NCI-H524 treated with DMSO at 0.1 percent for 48 hours (cell line): Measurements from ENCODE around the gene SPTB.

ENCODE experiments used
- DNase-seq: peaks from one replicate; lab custom pipeline; 2025; lab: John Stamatoyannopoulos, UW

Gene SPTB

DNA sequence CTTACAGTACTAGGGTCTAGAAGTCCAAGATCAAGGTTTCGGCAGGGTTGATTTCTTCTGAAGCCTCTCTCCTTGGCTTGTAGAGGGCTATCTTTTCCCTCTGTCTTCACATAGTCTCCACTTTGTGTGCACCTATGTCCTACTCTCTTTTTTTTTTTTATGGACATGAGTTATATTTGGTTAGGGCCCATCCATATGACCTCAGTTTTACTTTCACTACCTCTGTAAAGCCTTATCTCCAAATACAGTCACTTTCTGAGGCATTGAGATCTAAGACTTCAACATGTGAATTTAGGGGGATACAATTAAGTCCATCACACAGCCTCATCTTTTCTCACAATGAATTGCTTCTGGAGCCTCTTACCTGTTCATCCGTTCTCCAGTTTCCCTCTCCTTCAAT lies 5.9 kb upstream of the SPTB start:
- DNase-seq, result no peak

DNA sequence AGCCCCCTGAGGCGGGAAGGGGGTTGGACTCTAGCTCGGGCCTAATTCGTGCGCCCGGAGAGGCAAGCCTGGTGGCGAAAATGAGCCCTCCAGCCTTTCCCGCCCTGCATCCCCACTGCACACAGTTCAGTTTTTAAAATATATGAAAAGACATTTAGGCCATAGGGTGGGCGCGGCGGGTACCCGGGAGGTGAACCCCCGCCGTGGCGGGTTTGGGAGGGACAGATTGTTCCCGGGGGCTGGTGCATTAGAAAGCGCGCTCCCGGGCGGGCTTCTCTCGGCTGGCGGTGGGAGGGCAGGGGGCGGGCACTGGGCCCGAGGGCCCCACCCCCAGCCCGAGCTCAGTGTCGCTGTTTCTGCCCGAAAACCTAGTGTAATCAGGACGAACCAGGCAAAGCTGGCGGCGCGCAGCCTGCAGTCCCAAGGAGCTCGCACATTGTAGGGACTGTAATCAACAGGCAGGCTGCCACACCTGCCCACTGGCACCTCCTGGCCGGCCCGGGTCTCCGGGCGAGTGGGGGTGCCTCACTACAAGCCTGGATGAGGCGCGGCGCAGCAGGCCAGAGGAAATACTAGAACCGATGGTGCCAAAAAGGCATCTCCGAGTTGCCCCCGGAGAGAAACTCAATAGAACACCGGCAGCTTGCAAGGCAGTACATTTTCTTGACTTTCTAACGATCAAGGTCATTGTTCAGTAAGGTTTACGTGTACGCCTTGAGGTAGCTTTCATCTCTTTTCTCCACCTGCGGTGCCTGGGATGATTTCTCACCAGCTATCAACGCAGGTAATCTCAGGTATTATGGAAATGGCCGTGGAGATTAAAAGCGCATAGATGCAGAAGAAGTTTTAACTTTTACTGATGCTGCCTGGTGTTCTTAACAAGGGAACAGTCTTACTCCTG lies 764 bp upstream of the SPTB start:
- DNase-seq, result peak; percentile 19

DNA sequence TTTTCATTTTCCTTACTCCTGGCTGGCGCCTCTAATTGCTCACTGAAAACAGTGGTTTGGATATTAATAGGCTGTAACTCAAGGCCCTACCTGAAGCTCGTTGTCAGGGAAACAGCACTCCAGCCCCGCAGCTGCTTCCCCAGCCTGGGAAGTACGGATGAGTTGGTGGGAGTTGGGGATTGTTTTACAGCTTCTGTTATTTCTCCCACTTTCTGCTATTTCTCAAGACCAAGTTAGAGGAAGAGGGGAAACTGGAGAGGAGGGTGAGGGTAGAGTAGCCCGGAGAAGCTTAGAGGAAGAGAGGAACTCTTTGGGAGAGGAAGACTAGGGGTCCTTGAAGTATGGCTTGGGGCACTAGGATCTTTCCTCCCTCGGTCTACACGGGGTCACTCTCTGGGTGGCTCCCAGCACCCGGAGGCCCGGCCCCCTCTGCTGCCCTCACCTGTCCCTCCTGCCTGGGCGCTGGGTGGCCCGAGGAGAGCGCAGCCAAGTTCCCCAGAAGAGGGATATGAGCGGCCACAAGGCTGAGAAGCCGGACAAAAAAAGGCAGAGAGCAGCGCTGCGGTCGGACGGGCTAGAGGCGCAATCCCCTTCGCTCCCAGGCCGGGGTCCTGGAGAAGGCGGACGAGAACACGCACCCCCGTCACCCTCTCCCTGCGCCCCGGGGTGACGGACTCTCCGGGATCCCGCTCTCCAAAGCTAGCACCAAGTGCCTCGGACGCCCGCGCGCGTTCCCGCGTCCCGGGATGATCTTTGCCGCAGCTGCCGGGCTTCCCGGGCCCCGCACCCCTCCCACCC lies 671 bp downstream of the SPTB start:
- peak; percentile 31 for DNase-seq

DNA sequence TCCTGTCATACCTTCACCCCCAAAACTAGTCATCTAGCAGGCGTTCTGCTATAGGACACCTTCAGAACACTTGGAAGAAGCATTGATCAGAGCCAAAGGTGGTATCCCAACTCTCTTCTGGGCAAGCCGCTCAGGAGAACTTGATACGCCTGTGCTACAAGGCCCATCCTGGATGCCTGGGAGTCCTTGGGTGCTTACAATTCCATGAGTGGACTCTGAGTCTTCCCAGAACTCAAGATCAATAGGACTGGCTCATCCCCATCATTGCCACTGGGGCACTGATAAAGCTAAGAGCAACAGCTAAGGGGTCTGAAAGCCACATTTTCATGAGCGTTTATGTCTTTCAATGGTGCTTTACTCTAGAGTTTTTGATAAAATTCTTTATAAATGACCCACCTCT lies 1.9 kb downstream of the SPTB start:
- DNase-seq, result no peak

DNA sequence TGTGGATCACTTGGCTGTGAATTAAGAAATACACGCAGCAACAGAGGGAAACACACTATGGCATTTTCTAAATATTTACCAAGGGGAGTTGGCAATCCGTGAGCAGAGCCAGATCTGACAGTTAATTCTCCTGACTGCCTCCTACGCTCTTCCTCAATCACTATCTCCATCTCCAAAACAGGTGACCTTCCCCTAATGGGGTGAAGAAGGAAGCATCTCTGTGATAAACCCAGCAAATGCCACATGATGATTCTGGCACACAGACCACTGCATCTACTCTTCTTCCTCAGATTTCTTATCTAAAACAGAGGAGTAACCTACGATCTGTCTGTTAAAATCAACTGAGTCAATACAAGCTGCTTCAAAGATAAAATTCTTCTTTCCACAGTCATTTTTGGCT lies 4.4 kb downstream of the SPTB start:
- DNase-seq, result no peak

DNA sequence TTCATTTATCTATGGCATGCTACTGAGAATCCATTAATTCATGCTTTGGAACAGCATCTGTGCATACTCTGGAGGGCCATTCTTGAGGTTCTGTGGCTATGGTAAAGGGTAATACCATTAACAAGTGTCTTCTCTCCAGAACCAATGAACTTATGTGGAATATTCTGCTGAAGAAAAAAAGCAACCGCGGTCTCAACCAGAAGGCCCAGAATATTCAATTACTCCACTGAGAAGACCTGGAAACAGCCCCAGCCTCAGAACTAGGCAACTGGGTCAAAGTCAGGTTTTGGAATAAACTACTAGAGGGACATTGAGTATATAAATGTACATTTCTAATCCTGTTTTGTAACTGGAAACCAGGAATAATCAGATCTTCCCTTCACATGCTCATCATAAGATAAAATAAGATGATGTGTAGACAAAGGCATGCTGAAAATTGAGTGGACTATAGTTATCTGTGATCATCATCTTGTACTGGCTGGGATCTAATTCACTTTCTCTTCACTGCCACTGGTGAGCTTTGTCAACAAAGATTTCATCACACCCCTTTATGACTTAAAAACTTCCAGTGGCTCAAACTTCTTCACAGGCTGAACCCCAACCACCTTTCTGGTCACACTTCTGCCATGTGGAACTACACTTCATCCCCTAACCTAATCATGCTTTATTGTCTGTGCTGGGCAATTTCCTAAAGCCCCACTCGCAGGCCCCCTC lies 6.0 kb downstream of the SPTB start:
- no peak for DNase-seq

DNA sequence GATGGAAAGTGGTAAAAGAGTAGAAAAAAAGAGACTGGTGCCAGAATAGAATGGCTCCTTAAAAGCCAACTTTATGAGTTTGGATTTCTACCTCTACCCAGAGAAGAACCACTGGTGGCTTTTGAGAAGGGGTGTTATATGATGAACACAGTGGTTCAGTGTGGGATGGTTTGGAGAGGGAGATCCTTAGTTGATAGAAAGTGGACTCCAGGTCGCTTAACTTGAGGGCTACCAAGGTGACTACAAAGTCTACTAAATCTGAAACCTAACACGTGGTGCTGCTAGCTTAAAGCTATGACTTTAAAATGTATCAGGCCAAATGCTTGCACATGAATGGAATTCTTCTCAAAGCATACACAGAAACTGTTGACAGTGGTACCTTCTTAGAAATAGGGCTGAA lies 8.4 kb downstream of the SPTB start:
- no peak for DNase-seq

DNA sequence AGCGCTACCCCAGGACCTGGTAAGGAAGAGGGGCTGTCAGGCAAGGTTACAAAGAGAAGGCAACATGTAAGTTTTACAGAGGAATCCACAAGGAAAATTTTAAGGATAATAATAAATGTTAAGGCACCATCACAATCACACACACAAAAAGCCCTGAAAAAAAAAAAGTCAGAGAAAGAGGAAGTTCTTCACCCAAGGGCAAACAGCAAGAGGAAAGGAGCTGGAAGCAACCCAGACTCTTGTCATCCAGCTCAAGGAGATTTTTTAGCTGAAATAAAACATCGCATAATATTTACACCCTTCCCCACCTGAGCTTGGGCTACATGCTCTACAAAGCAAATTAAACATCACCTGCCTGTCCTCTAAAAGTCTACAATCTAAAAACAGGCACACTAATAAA lies 9.5 kb downstream of the SPTB start:
- DNase-seq, result no peak

DNA sequence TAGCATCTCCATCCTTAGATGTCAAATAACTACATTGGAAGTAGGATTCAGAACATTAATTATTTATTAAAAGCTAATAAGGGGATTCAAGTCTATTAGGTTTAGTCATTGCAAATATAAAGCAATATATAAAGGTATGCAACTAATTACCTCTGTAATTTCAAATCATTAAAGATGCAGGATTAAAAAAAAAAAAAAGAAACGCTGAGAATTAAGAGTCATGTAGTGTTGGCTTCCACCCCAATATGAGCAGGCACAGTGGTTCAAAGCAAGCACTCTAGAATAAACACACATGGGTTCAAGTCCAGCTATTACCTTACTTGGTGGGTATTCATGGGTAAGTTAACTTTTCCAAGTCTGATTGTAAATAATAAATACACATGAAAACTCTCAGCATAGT lies 10.9 kb downstream of the SPTB start:
- DNase-seq, result no peak

DNA sequence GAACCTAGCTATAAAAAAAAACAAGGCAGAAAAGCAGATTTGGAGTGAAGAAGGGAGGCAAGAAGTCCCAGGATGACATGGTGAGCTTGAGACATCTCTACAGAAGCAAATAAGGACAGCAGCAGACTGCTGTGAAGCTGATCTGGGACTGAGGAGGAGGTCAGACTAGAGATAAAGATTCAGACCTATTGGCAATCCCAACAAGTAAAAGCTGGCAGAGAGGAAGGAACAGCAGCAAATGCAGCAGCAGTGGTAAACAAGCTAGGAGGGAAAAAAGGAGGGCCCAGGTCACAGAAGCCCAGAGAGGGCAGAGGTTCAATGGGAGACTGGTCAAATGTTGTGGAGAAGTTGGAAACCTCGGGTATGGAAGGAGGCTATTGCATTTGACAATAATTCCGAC lies 11.3 kb downstream of the SPTB start:
- no peak for DNase-seq

DNA sequence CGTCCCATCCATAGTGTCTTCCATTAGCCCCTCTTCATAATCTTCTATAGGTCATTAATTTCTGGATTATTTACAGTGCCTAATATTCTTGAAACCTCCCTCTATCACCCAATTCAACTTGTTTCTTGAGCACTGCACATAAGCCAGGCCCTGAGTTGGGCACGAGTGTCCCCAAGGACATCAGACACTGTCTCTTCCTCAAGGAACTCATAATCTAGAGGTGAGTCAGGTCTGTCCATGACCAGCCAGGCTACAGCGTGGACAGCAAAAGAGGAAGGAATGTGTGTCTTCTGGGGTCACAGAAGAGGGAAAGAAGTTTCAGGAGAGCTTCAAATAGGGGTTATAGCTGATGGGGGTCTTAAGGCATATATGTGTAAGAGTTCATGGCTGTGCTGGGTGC lies 12.5 kb downstream of the SPTB start:
- DNase-seq, result no peak

DNA sequence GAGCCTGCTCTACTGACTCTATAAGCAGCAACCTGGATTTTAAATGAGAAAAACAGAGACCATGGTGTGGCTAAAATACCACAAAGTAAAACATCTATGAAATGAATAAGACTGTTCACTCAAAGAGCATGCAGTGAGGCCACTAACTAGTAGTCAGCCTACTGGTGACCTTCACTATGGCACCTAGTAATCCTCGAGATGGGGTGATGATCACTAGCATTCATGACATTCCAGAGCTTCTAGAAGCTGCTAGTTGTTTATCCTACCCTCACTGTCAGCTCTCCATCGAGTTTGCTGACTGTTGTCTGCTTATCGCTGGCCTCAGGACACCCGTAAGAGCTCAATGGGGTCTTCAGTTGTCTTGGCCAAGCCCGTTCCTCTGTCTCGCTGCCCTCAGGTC lies 13.7 kb downstream of the SPTB start:
- no peak for DNase-seq

DNA sequence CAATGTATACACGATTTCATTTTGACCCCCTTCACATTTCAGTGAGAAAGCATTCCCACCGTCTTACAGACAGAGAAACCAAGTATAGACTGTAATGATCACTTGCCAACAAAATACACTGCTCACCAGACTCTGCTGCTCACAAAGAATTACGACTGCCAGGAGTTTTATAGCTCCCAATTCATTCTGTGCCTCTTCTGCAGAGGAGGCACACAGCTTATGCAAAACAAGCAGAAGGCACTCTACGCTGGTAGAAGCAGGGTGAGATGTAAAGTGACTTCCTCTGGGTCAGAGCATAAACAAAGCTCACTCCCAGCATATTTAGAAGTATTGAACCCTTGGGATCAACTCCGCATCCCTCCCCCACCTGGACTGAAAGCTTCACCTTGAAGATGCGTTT lies 14.6 kb downstream of the SPTB start:
- no peak for DNase-seq

DNA sequence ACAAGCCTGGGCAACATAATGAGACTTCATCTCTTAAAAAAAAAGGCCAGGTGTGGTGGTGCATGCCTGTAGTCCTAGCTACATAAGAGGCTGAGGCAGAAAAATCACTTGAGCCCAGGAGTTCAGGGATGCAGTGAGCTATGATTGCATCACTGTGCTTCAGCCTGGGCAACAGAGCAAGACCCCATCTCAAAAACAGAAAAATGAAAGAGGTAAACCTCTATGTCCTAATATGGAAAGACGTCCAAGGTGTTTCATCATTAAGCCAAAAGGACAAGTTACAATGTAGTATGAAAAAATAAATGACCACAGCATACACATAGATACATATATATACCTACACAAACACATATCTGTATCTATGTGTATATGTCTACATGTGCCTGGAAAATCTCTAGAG lies 15.4 kb downstream of the SPTB start:
- no peak for DNase-seq

DNA sequence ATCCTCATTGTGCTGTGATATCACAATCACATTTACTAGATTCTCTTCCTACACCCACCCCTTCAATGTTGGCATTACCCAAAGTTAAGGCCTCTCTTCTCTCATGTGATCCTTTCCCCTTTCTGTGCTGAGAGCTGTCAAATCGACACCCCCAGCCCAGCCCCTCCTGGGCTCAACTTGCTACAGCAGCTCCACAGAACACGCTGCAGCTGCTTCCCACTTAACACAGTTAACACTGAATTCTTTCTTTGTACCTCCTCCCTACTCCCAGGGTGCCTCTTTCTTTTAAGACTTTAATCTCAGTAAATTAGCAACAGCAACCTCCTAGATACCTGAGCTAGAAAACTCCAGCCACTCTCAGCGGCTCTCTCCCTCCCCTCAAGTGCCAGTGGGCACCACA lies 17.8 kb downstream of the SPTB start:
- no peak for DNase-seq

DNA sequence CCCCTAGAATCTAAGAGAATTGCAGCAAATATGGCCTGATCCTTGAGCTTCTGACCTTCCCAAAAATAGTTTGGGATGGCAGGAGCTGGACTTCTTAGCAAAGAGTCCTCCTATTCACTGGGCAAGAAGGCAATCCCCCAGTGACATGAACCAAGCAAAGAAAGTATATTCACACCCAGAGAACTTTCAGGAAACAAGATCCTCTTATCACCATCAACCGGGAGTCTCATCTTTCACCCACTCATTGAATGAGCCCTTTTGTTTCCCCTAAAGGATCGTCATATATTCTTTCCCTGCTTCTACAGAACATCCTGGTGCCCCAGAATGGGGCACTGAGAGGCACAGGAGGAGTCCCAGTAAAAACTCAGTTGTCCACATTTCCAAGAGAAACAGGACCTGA lies 19.7 kb downstream of the SPTB start:
- no peak for DNase-seq

DNA sequence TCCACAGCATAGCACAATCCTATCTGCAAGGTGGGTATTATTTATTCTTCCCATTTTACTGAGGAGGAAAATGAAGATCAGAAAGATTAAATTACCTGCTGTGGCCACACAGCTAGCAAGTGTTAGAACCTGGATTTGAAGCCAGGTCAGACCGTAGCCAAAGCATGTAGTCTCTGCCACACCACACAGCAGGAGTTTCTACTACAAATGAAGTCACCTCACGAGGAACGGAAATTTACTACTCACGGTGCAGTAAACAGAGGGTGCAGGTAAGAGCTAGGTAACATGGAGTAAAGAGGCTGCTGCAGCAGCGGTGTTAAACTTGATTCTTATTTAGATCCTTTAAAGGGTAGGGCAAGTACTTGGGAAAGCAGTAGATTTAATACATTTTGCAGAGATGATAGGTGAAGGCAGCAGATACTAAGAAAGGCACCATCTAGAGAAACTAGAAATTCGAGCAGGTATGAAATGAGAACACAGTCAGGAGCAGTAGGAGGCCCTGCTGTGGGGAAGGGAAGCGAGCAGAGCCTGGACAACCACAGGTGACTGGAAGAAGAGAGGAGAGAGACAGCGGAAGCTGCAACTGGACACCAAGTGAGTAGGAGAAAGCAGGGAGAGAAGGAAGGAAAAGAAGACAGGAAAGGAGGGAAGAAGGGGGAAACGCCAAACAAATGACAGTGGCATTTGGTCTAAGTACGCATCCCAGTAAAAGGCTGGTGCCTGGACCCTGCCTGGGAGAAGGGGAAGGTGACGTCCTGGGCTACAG lies 21.5 kb downstream of the SPTB start:
- DNase-seq, result no peak

DNA sequence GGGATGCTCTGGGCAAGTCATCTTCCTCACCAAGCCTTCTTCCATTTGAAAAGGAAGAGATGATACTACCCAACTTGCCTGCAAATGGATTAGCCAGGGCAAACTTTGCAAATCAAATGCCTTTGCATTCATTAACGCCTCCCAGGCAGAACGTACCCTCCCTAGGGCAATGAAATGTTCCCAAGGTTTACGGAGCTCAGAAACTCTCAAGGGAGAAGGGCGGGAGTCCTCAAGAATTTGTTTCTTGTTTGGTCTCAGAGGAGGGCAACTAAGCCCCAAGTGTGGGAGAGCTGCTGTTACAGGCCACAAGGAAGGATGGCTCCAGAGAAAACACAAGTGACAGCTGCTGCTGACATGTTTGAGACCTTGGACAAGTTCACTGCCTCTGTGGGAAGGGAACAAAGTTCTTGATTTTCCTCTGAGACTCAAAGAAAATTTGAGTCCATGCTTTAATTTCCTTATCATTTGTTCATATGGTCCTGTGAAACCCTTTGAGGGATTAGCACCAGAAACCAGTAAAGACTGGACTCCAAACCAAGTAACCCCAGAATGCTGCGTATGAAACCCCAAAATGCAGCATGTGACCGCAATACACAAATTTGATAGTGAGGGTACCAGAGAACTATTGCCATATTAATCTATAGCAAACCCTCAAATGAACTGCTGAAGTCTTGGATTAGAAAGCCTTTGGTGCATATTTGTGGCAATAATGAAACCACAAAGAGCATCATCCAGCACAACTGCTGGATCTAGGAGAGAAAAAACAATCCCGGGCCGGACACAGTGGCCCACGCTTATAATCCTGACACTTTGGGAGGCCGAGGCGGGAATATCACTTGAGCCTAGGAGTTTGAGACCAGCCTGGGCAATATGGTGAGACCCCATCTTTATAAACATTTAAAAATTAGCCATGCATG lies 22.9 kb downstream of the SPTB start:
- DNase-seq, result no peak

DNA sequence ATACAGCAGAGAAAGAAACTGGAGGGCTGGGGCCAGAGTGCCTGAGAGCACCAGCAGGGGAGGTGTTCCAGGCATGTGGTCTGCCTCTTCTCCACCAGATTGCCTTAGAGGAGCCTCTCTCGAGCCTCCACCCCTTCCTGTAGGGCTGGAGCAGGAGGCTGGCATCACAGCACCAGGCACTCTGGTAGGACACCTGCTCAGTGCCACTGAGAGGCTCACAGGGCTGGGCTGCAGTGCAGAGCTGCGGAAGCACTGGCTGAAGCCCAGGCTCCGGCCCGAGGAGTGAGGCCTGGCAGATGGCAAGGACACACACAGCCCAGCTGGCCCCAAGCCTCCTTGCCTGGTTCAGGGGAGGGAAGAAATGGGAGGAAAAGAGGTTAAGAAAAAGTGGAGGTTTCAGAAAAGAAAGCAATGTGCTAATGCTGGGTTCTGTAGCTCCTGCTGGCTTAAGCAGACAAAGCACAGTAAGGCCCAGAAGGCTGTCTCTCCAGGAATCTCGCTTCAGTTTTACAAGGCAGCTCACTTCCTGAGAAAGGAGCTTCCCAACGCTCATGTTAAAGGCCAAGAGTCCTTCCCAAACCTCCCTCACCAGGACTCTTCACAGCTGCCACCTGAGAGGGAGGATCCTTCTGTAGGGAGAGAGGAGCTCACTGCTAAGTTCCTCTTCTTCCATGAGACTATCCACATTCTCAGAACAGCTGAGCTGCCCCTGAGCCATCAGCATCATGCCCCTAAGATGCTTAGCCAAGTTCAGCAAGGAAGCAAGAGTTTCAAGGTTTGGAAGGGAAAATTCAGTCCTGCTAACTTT lies 23.8 kb downstream of the SPTB start:
- peak; percentile 26 for DNase-seq
